Lung (tissue), 12 donors: ENCODE data around the gene AUTS2. TPM values are rescaled to one million over a fixed set of nuclear protein-coding genes. Genes with fewer than 3 reads are reported as not detected.

Experiments
- ATAC-seq: fragments of 200-7000 bp; cut with Tn5 transposase; one replicate; pipeline ENCODE4 v1.9.1; 2020; ENCODE audit warnings: moderate number of reproducible peaks; ENCODE audit not compliant: insufficient read depth, low FRiP score
- DNase-seq, 3 donors: peaks; one replicate each; pipeline ENCODE4 v3.0.0-alpha.2; 2013 to 2017
- H3K27ac ChIP-seq, 2 donors: one replicate each; pipeline ENCODE4 v1.5.1; 2013; ENCODE audit warnings: mild to moderate bottlenecking in 2 of 2, moderate library complexity in 2 of 2, control low read depth in 1 of 2, inconsistent platforms in 1 of 2, low read depth in 1 of 2, low read length in 1 of 2
- H3K27me3 ChIP-seq, 3 donors: one replicate each; pipeline ENCODE4 v1.5.1; 2013; ENCODE audit warnings: low read length in 2 of 3; ENCODE audit not compliant: control insufficient read depth in 3 of 3, insufficient read depth in 3 of 3
- H3K36me3 ChIP-seq, 4 donors: one replicate each; pipeline ENCODE4 v1.5.1; 2013; ENCODE audit warnings: low read length in 4 of 4, mild to moderate bottlenecking in 1 of 4, moderate library complexity in 1 of 4; ENCODE audit not compliant: control insufficient read depth in 4 of 4, insufficient read depth in 4 of 4
- H3K4me1 ChIP-seq, 5 donors: one replicate each; pipeline ENCODE4 v1.5.1; 2013; ENCODE audit warnings: low read length in 5 of 5, mild to moderate bottlenecking in 2 of 5, moderate library complexity in 1 of 5; ENCODE audit not compliant: control insufficient read depth in 5 of 5, insufficient read depth in 5 of 5
- H3K4me3 ChIP-seq: one replicate; pipeline ENCODE4 v1.5.1; 2013; ENCODE audit warnings: mild to moderate bottlenecking, control low read depth, moderate library complexity
- H3K9ac ChIP-seq, 2 donors: one replicate each; pipeline ENCODE4 v1.5.1; 2013; ENCODE audit warnings: low read length in 2 of 2, control low read depth in 1 of 2; ENCODE audit not compliant: insufficient read depth in 1 of 2
- H3K9me3 ChIP-seq, 4 donors: one replicate each; pipeline ENCODE4 v1.5.1; 2013; ENCODE audit warnings: low read length in 3 of 4, mild to moderate bottlenecking in 1 of 4, moderate library complexity in 1 of 4; ENCODE audit not compliant: control insufficient read depth in 4 of 4, insufficient read depth in 3 of 4
- CTCF ChIP-seq: IDR thresholded peaks from 2 replicates; pipeline ENCODE4 v1.5.1; 2012; ENCODE audit warnings: mild to moderate bottlenecking; ENCODE audit errors: control extremely low read depth, extremely low read depth
- WGBS, 2 donors: extraction: QIAGEN DNeasy Blood & Tissue Kit; methylation state at CpG; one replicate each; pipeline ENCODE4 v1.1.7; 2013; 5-methylcytosine and 5-hydroxymethylcytosine counted together
- polyA plus RNA-seq, 2 donors: library from polyadenylated mRNA; stranded (reverse); fragments of 200-250 nt; gene quantifications; one replicate each; pipeline ENCODE4 v1.2.1, GENCODE V29; 2013
- total RNA-seq, 2 donors: library from RNA; depleted of rRNA in 1 of 2; stranded (reverse); fragments of >200 nt in 1 of 2; gene quantifications; one replicate each; pipeline ENCODE4 v1.2.1, GENCODE V29; 2014 to 2021
- donor health status: control.
- donor health status: control.
- donor health status: Bipolar disorder and iron deficiency.
- donor health status: healthy.
- donor health status: DM: yes; HTN: yes; CAD: no.

The AUTS2 gene
- total and polyA plus RNA-seq, 4 donors: 11.8 to 115 (median 40.6) TPM

GRCh38 chr7:70563960-70564359 is 965.7 kb downstream of the AUTS2 start:
- ATAC-seq: no peak
- no peaks in the 10 kb centered on the region for H3K36me3 ChIP-seq
- no peaks in the 10 kb centered on the region for H3K27me3 ChIP-seq
- no peak overlapping the region for H3K4me3 ChIP-seq
- 86 to 88% methylated on average over 2 of the region's 2 CpGs for WGBS, 2 donors
- peaks cover 0 to 4% (median 0%) of the 10 kb centered on the region in 5 donors for H3K4me1 ChIP-seq
- no peak for TF ChIP-seq CTCF
- no peak overlapping the region for H3K9ac ChIP-seq
- no peaks in the 10 kb centered on the region for H3K9me3 ChIP-seq
- H3K27ac ChIP-seq: no peak overlapping the region
- no peak for DNase-seq

DNA sequence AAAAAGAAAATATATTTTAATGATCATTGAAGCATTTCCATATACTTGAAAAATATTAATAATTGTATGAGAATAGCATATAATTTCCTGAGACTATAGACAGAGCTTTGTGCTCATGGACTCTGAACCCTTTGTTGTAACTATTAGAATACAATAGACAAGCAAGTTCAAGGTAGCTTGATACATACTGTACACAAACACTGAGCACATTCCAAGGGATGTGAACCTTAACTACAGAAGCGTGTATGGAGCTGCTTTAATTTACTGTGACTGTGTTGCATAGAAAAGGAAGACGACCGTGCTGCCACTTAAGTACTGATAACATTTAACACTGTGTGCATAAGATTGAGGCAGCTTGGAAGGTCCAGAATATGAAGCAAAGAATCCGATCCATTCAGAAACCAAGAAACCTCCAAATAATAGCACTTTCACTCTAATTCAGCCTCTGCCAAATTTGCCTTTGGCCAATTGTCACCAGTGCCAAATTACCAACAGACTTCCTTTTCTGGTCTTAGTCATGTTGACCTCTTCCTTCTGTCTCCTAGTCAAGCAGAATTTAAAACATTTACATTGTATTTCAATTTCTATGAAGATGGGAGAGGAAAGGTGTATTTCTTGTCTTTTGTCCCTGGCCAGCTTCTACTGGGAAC is 967.6 kb downstream of the AUTS2 start:
- no peak for TF ChIP-seq CTCF
- WGBS, 2 donors: 76 to 81% methylated on average over 4 of the region's 4 CpGs

DNA sequence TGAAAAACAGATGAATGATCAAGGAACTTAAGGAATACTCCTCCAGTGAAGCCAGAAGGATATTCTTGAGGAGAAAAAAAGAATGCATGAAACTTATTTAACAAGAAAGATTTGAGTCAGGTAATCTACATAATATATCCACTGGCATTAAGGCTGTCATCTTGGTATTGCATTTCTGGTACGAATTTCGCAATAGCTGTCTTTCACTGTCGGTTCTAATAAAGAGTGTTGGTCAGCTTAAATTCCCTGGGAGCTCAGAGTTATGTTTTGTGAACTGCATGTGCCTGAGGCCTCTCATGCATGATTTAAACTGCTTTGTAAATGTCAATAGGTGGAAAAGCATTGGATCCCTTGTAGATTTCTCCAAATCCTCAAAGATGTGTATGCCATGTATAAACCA is 968.4 kb downstream of the AUTS2 start:
- DNase-seq: no peak
- no peaks in the 10 kb centered on the region for H3K9me3 ChIP-seq
- 69 to 74% methylated on average over 3 of the region's 3 CpGs for WGBS, 2 donors

More for the DNA sequence above, 967.6 kb downstream of the AUTS2 start:
- no peak for ATAC-seq
- Histone ChIP-seq H3K27ac (no peak overlapping the region), H3K4me3 (no peak overlapping the region), H3K36me3 (no peaks in the 10 kb centered on the region), H3K4me1 (peaks cover 0 to 15% (median 7%) of the 10 kb centered on the region in 5 donors), H3K9me3 (no peaks in the 10 kb centered on the region), H3K9ac (no peak overlapping the region), H3K27me3 (no peaks in the 10 kb centered on the region)
- no peak for DNase-seq

More for the DNA sequence above, 968.4 kb downstream of the AUTS2 start:
- H3K9ac ChIP-seq: no peak overlapping the region
- TF ChIP-seq CTCF: no peak
- H3K27me3 ChIP-seq: no peaks in the 10 kb centered on the region
- H3K4me3 ChIP-seq: no peak overlapping the region
- peaks cover 0 to 15% (median 7%) of the 10 kb centered on the region in 5 donors for H3K4me1 ChIP-seq
- no peak for ATAC-seq
- H3K27ac ChIP-seq: no peak overlapping the region
- no peaks in the 10 kb centered on the region for H3K36me3 ChIP-seq
